A549 (cell line): ENCODE results near the gene MEI4. TPM values are rescaled to one million over a fixed set of nuclear protein-coding genes. Genes with fewer than 3 reads are reported as not detected.

Experiments used
- ATAC-seq, 2 experiments: fragments of 200-7000 bp in 1 of 2; fragments of >200 bp in 1 of 2; cut with Nextera tagmentation in 1 of 2; cut with Tn5 transposase in 1 of 2; 3 replicates each; pipeline versions ENCODE4 v1.8.0 to v1.9.1; 2018 to 2020; ENCODE audit warnings: mild to moderate bottlenecking in 1 of 2, moderate library complexity in 1 of 2
- CTCF ChIA-PET: fragments of 300-600 bp; sonication (Branson Sonifier 250); formaldehyde crosslinking; extraction: SDS; loops from one replicate; lab custom pipeline; 2021; ENCODE audit warnings: antibody characterized with exemption, inconsistent platforms; lab: Yijun Ruan, JAX
- POLR2A ChIA-PET: fragments of 350-600 bp; formaldehyde crosslinking; extraction: SDS; loops from one replicate; lab custom pipeline; 2021; ENCODE audit warnings: antibody characterized with exemption, inconsistent platforms; lab: Yijun Ruan, JAX
- DNase-seq, 2 experiments: peaks; one replicate each; pipeline versions ENCODE4 v3.0.0 to v3.0.0-alpha.2; 2011 to 2016; ENCODE audit warnings: low read depth in 1 of 2, low spot score in 1 of 2
- FAIRE-seq: peaks from 2 replicates; lab custom pipeline; 2011; peaks lifted over from hg19 to GRCh38; lab: Jason Lieb, UNC
- H3K27ac ChIP-seq, 2 experiments: fragments of >200 bp; sonication (Bioruptor Twin); formaldehyde crosslinking; 3 replicates each; pipeline ENCODE4 v1.5.1; 2016 to 2017
- H3K4me1 ChIP-seq: fragments of >200 bp; sonication (Bioruptor Twin); formaldehyde crosslinking; 3 replicates; pipeline ENCODE4 v1.6.1; 2016
- H3K4me2 ChIP-seq: fragments of >200 bp; sonication (Bioruptor Twin); formaldehyde crosslinking; 3 replicates; pipeline ENCODE4 v1.6.1; 2016
- H3K4me3 ChIP-seq: fragments of >200 bp; sonication (Bioruptor Twin); formaldehyde crosslinking; 3 replicates; pipeline ENCODE4 v1.5.1; 2016
- H3K9me3 ChIP-seq: fragments of >200 bp; sonication (Bioruptor Twin); formaldehyde crosslinking; 3 replicates; pipeline ENCODE4 v1.6.1; 2016
- BHLHE40 ChIP-seq: IDR thresholded peaks from 2 replicates; pipeline ENCODE4 v1.6.1; 2012; ENCODE audit warnings: low read depth, low read length, inconsistent platforms
- CBX2 ChIP-seq: fragments of 200-600 bp; sonication (generic); IDR thresholded peaks from 2 replicates; pipeline ENCODE4 v1.6.1; 2016; ENCODE audit warnings: low read depth, mild to moderate bottlenecking, borderline replicate concordance
- CBX8 ChIP-seq: fragments of 200-600 bp; sonication (generic); IDR thresholded peaks from 2 replicates; pipeline ENCODE4 v1.6.1; 2016
- E2F6 ChIP-seq: IDR thresholded peaks from 2 replicates; pipeline ENCODE4 v1.6.1; 2012; ENCODE audit warnings: low read depth, borderline replicate concordance
- EHF ChIP-seq: fragments of 250-450 bp; sonication (Bioruptor Pico); IDR thresholded peaks from 2 replicates; pipeline ENCODE4 v1.5.0; 2020; ENCODE audit warnings: mild to moderate bottlenecking
- ELK1 ChIP-seq: fragments of 150-350 bp; IDR thresholded peaks from 2 replicates; pipeline ENCODE4 v1.6.1; 2014; ENCODE audit warnings: low read depth, mild to moderate bottlenecking, low read length
- EP300 ChIP-seq, 2 experiments: fragments of >200 bp; sonication (Bioruptor Twin); formaldehyde crosslinking; IDR thresholded peaks; 2 replicates in 1 of 2; 3 replicates in 1 of 2; pipeline ENCODE4 v1.6.1; 2016 to 2017
- FOSB ChIP-seq: fragments of 250-450 bp; sonication (Bioruptor Pico); IDR thresholded peaks from 2 replicates; pipeline ENCODE4 v1.5.0; 2020; ENCODE audit warnings: mild to moderate bottlenecking, moderate library complexity
- FOXS1 ChIP-seq: fragments of 250-450 bp; sonication (Bioruptor Pico); IDR thresholded peaks from 2 replicates; pipeline ENCODE4 v1.5.0; 2020; ENCODE audit warnings: mild to moderate bottlenecking, moderate library complexity
- HOXB13 ChIP-seq: fragments of 250-450 bp; sonication (Bioruptor Pico); IDR thresholded peaks from 2 replicates; pipeline ENCODE4 v1.5.0; 2020; ENCODE audit warnings: low read depth, mild to moderate bottlenecking, moderate library complexity
- JUNB ChIP-seq: fragments of >200 bp; sonication (Bioruptor Twin); formaldehyde crosslinking; IDR thresholded peaks from 2 replicates; pipeline ENCODE4 v1.6.1; 2016
- KDM5A ChIP-seq: fragments of 200-600 bp; sonication (generic); IDR thresholded peaks from 2 replicates; pipeline ENCODE4 v1.6.1; 2016; ENCODE audit warnings: antibody characterized with exemption, mild to moderate bottlenecking
- MAX ChIP-seq: IDR thresholded peaks from 2 replicates; pipeline ENCODE4 v1.6.1; 2012
- NFE2L2 ChIP-seq: fragments of 150-350 bp; conservative IDR thresholded peaks from 2 replicates; pipeline ENCODE4 v1.6.1; 2014; ENCODE audit warnings: low read length
- NPAS2 ChIP-seq: fragments of 250-450 bp; sonication (Bioruptor Pico); IDR thresholded peaks from 2 replicates; pipeline ENCODE4 v1.8.0; 2022; ENCODE audit warnings: mild to moderate bottlenecking, moderate library complexity, borderline replicate concordance
- PHF8 ChIP-seq: fragments of 200-600 bp; sonication (generic); IDR thresholded peaks from 2 replicates; pipeline ENCODE4 v1.6.1; 2016; ENCODE audit warnings: low read depth, mild to moderate bottlenecking, antibody characterized with exemption, moderate library complexity, borderline replicate concordance
- POLR2AphosphoS2 ChIP-seq: conservative IDR thresholded peaks from 2 replicates; pipeline ENCODE4 v1.6.1; 2012; ENCODE audit warnings: low read length, improper control_type of control experiment, inconsistent platforms
- RCOR1 ChIP-seq: fragments of 150-350 bp; IDR thresholded peaks from 2 replicates; pipeline ENCODE4 v1.6.1; 2014; ENCODE audit warnings: antibody characterized with exemption, low read length, low read depth
- SMC3 ChIP-seq: fragments of >200 bp; sonication (Bioruptor Twin); formaldehyde crosslinking; IDR thresholded peaks from 3 replicates; pipeline ENCODE4 v1.6.1; 2018; ENCODE audit warnings: inconsistent platforms
- SREBF2 ChIP-seq: fragments of 450-650 bp; IDR thresholded peaks from 2 replicates; pipeline ENCODE4 v1.6.1; 2014; ENCODE audit warnings: mild to moderate bottlenecking, moderate library complexity
- TP53 ChIP-seq: fragments of 250-450 bp; sonication (Bioruptor Pico); IDR thresholded peaks from 2 replicates; pipeline ENCODE4 v1.5.0; 2021; ENCODE audit warnings: mild to moderate bottlenecking, moderate library complexity
- ZFP36 ChIP-seq: fragments of 450-650 bp; IDR thresholded peaks from 2 replicates; pipeline ENCODE4 v1.6.1; 2014; ENCODE audit warnings: borderline replicate concordance; ENCODE audit not compliant: partially characterized antibody
- ZNF302 ChIP-seq: fragments of 250-450 bp; sonication (Bioruptor Pico); IDR thresholded peaks from 2 replicates; pipeline ENCODE4 v1.9.0; 2021; ENCODE audit warnings: inconsistent platforms, mild to moderate bottlenecking, moderate library complexity
- WGBS: methylation state at CpG from one replicate; pipeline ENCODE4 v1.1.6; 2017; ENCODE audit errors: missing lambda C conversion rate; 5-methylcytosine and 5-hydroxymethylcytosine counted together
- polyA plus RNA-seq, 4 experiments: library from polyadenylated mRNA; depleted of rRNA in 3 of 4; stranded (reverse); fragments of >200 nt; fragmentation: RNase III in 1 of 4; extraction: RNeasy Plus Mini Kit Qiagen cat#74134 plus additional on column Dnase treatment in 1 of 4; gene quantifications; 2 replicates in 3 of 4; 3 replicates in 1 of 4; pipeline ENCODE4 v1.2.3, GENCODE V29; 2011 to 2017
- TF ChIP-seq, protein P1 (sequence below): IDR thresholded peaks from 2 replicates; pipeline ENCODE4 v1.6.1; 2012

Gene MEI4
- polyA plus RNA-seq, 2 of the 4 experiments (the other 2 are of a cell fraction): not detected

- H3K4me3 ChIP-seq: no peak overlapping the region
- no peak for TF ChIP-seq KDM5A
- TF ChIP-seq SREBF2: no peak
- FAIRE-seq: no peak
- CTCF ChIA-PET: no interaction called here
- H3K4me1 ChIP-seq: no peaks in the 10 kb centered on the region
- no peak for DNase-seq
- no peak for ATAC-seq
- 14% methylated on average over 6 of the region's 6 CpGs for WGBS
- no peaks in the 10 kb centered on the region for H3K9me3 ChIP-seq
- POLR2A ChIA-PET: no interaction called here
- H3K27ac ChIP-seq: no peak overlapping the region
- no peak overlapping the region for H3K4me2 ChIP-seq
Measured at GRCh38 chr6:77796824-77797809, 144.3 kb downstream of the MEI4 start.

- ChIA-PET CTCF (interaction anchor here (0.6 kb wide), 1 partner anchor 103 kb away, joined by 3 read pairs; no protein-coding TSS in a partner anchor), POLR2A (no interaction called here)
- 25% methylated on average over 1 of the region's 1 CpG for WGBS
- Histone ChIP-seq H3K4me2 (no peak overlapping the region), H3K4me3 (no peak overlapping the region), H3K4me1 (no peaks in the 10 kb centered on the region), H3K27ac (no peak overlapping the region), H3K9me3 (no peaks in the 10 kb centered on the region)
- ATAC-seq (no peak), DNase-seq (no peak), FAIRE-seq (no peak)
- TF ChIP-seq FOSB (no peak), CBX8 (no peak), RCOR1 (no peak), MAX (no peak), EP300 (IDR thresholded peaks at IDR 0.05) (no peak), JUNB (no peak)
Measured at GRCh38 chr6:77812304-77812703, 159.5 kb downstream of the MEI4 start.

DNA sequence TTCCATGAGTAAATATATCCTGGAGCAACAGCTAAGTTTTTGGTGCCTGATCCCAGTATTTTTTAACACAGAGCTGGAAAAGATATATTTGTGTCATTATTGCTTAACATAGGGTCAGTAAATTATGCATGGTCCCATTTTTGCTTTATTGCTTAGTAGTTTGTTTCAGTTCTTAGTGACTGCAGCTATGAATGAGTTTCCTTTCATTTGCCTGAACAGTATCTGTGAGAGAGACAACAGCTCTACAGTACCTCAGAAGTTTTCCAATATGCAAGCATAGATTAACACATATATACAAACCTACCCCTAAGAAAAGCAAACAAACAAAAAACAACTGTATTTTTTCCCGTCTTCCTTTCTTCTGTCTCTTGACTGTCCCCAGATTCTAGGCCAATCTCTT is 160.3 kb downstream of the MEI4 start:
- Histone ChIP-seq H3K4me2 (no peak overlapping the region), H3K4me3 (no peak overlapping the region), H3K4me1 (no peaks in the 10 kb centered on the region), H3K9me3 (no peaks in the 10 kb centered on the region), H3K27ac (no peak overlapping the region)
- DNase-seq: no peak
- no peak for ATAC-seq
- POLR2A ChIA-PET: no interaction called here
- CTCF ChIA-PET: interaction anchor here (1.3 kb wide), 1 partner anchor 35 kb away, joined by 3 read pairs; no protein-coding TSS in a partner anchor
- TF ChIP-seq ELK1: no peak
- TF ChIP-seq FOXS1 (CRISPR knock-in tag): no peak
- TF ChIP-seq BHLHE40: no peak
- TF ChIP-seq EHF (CRISPR knock-in tag): no peak
- TF ChIP-seq NPAS2 (CRISPR knock-in tag): no peak
- TF ChIP-seq TP53: no peak
- TF ChIP-seq SREBF2: no peak
- no peak for TF ChIP-seq FOSB
- TF ChIP-seq SMC3: no peak
- no peak for TF ChIP-seq E2F6
- no peak for TF ChIP-seq MAX
- no peak for TF ChIP-seq CBX2
- TF ChIP-seq HOXB13 (CRISPR knock-in tag): no peak
- no peak for TF ChIP-seq ZNF302 (CRISPR knock-in tag)
- no peak for TF ChIP-seq CBX8
- no peak for TF ChIP-seq ZFP36
- no peak for TF ChIP-seq PHF8
- no peak for TF ChIP-seq NFE2L2
- TF ChIP-seq, protein P1, sequence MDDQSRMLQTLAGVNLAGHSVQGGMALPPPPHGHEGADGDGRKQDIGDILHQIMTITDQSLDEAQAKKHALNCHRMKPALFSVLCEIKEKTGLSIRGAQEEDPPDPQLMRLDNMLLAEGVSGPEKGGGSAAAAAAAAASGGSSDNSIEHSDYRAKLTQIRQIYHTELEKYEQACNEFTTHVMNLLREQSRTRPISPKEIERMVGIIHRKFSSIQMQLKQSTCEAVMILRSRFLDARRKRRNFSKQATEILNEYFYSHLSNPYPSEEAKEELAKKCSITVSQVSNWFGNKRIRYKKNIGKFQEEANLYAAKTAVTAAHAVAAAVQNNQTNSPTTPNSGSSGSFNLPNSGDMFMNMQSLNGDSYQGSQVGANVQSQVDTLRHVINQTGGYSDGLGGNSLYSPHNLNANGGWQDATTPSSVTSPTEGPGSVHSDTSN: no peak
- TF ChIP-seq POLR2AphosphoS2: no peak
- WGBS: 80% methylated on average over 1 of the region's 1 CpG
- FAIRE-seq: no peak
